Colonic mucosa (tissue), 4 donors: Measurements from ENCODE around the gene COL18A1. TPM values are rescaled to one million over a fixed set of nuclear protein-coding genes. Genes with fewer than 3 reads are reported as not detected.
A peak's percentile ranks its signal among the peaks of the same experiment; 100 is the strongest.

ENCODE experiments used
- DNase-seq: peaks from one replicate; pipeline ENCODE4 v3.0.0-alpha.2; 2020
- H3K27ac ChIP-seq: fragments of 200-600 bp; one replicate; pipeline ENCODE4 v1.8.0; 2021
- H3K27me3 ChIP-seq: fragments of 200-600 bp; one replicate; pipeline ENCODE4 v1.8.0; 2021
- H3K36me3 ChIP-seq: fragments of 200-600 bp; one replicate; pipeline ENCODE4 v1.8.0; 2021
- H3K4me1 ChIP-seq: fragments of 200-600 bp; one replicate; pipeline ENCODE4 v1.8.0; 2021; ENCODE audit warnings: mild to moderate bottlenecking
- H3K4me3 ChIP-seq: fragments of 200-600 bp; one replicate; pipeline ENCODE4 v1.8.0; 2021
- H3K9ac ChIP-seq, 2 donors: one replicate each; pipeline ENCODE4 v1.7.0; 2013; ENCODE audit warnings: control low read depth in 2 of 2, low read depth in 2 of 2, low read length in 2 of 2
- H3K9me3 ChIP-seq: fragments of 200-600 bp; one replicate; pipeline ENCODE4 v1.8.0; 2021
- intact Hi-C: fragments of 100-400 bp; cut with DNase I; formaldehyde crosslinking; loops from one replicate; pipeline ENCODE4 v1.14.1; 2022
- total RNA-seq, 2 donors: library from RNA; stranded (reverse); fragmentation: NEBNext Ultra II Directional in 1 of 2; extraction: Animal tissue kit (Norgen Biotek cat#: 25700) in 1 of 2; gene quantifications; one replicate each; pipeline ENCODE4 v1.2.1, GENCODE V29; 2021
- TF ChIP-seq, protein P1 (sequence below): fragments of 200-600 bp; IDR thresholded peaks from one replicate; pipeline ENCODE4 v1.8.0; 2022; ENCODE audit warnings: antibody characterized with exemption, mild to moderate bottlenecking
- donor health status: healthy.
- donor health status: DM: no; HTN: no; CAD: no.
- donor health status: DM: no; HTN: no; CAD: no.

The COL18A1 gene
- total RNA-seq, 2 donors from 2014 or later, result 8.4 to 22.3 TPM

GRCh38 chr21:45467221-45467779 is 62.3 kb downstream of the COL18A1 start:
- no peak for DNase-seq
- Histone ChIP-seq H3K4me1 (no peaks in the 10 kb centered on the region), H3K36me3 (no peaks in the 10 kb centered on the region), H3K9me3 (no peaks in the 10 kb centered on the region), H3K27me3 (no peaks in the 10 kb centered on the region), H3K4me3 (no peak overlapping the region), H3K27ac (no peak overlapping the region), H3K9ac (no peak overlapping the region)
- TF ChIP-seq, protein P1, sequence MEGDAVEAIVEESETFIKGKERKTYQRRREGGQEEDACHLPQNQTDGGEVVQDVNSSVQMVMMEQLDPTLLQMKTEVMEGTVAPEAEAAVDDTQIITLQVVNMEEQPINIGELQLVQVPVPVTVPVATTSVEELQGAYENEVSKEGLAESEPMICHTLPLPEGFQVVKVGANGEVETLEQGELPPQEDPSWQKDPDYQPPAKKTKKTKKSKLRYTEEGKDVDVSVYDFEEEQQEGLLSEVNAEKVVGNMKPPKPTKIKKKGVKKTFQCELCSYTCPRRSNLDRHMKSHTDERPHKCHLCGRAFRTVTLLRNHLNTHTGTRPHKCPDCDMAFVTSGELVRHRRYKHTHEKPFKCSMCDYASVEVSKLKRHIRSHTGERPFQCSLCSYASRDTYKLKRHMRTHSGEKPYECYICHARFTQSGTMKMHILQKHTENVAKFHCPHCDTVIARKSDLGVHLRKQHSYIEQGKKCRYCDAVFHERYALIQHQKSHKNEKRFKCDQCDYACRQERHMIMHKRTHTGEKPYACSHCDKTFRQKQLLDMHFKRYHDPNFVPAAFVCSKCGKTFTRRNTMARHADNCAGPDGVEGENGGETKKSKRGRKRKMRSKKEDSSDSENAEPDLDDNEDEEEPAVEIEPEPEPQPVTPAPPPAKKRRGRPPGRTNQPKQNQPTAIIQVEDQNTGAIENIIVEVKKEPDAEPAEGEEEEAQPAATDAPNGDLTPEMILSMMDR, result no peak
- intact Hi-C loops, result no loop called here

DNA sequence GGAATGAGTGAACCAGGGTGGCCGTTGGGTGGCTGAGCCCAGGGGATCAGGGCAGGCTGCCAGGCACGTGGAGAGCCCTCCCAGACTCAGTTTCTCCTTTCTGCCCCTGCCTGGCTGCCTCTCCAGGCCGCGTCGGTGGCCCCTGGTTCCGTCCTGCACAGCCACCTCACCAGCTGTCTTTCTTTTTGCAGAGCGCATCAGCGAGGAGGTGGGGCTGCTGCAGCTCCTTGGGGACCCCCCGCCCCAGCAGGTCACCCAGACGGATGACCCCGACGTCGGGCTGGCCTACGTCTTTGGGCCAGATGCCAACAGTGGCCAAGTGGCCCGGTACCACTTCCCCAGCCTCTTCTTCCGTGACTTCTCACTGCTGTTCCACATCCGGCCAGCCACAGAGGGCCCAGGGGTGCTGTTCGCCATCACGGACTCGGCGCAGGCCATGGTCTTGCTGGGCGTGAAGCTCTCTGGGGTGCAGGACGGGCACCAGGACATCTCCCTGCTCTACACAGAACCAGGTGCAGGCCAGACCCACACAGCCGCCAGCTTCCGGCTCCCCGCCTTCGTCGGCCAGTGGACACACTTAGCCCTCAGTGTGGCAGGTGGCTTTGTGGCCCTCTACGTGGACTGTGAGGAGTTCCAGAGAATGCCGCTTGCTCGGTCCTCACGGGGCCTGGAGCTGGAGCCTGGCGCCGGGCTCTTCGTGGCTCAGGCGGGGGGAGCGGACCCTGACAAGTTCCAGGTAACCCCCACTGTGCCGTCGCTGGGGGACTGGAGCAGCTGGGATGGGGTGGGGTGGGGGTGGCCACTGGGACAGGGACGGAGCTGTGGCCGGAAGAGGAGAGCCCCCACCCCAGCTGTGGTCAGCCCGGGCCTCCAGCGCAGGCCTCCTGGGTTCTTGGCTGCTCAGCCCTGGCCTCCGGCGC is 63.3 kb downstream of the COL18A1 start:
- no peaks in the 10 kb centered on the region for H3K36me3 ChIP-seq
- intact Hi-C loops, result no loop called here
- no peak overlapping the region for H3K4me3 ChIP-seq
- H3K9ac ChIP-seq, result no peak overlapping the region
- no peak overlapping the region for H3K27ac ChIP-seq
- no peaks in the 10 kb centered on the region for H3K4me1 ChIP-seq
- H3K27me3 ChIP-seq, result no peaks in the 10 kb centered on the region
- TF ChIP-seq, protein P1, result no peak
- H3K9me3 ChIP-seq, result no peaks in the 10 kb centered on the region
- DNase-seq, result no peak

DNA sequence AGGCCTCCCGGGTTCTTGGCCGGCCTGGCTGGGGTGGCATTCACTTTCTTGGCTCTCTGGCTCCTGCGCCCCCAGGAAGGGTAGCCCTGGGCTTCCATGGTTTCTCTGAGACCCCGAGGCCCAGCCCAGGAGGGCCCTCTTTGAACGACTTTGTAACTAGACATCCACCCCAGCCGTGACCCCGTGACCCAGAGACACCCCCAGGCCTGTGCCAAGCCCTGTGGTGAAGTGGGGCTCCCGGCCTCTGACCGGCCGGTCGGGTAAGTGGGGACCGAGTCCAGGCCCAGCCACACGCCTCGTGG is 64.0 kb downstream of the COL18A1 start:
- DNase-seq, result no peak
- intact Hi-C loops, result no loop called here
- no peak overlapping the region for H3K27ac ChIP-seq
- H3K27me3 ChIP-seq, result no peaks in the 10 kb centered on the region
- no peaks in the 10 kb centered on the region for H3K4me1 ChIP-seq
- no peaks in the 10 kb centered on the region for H3K36me3 ChIP-seq
- H3K9me3 ChIP-seq, result no peaks in the 10 kb centered on the region
- no peak overlapping the region for H3K4me3 ChIP-seq
- H3K9ac ChIP-seq, result no peak overlapping the region
- TF ChIP-seq, protein P1, result no peak

GRCh38 chr21:45469273-45470086 is 64.5 kb downstream of the COL18A1 start:
- Histone ChIP-seq H3K4me1 (no peaks in the 10 kb centered on the region), H3K9me3 (no peaks in the 10 kb centered on the region), H3K9ac (peak overlapping the region in 1 of 2 donors; percentile 21), H3K27me3 (no peaks in the 10 kb centered on the region), H3K4me3 (no peak overlapping the region), H3K36me3 (no peaks in the 10 kb centered on the region), H3K27ac (no peak overlapping the region)
- TF ChIP-seq, protein P1, result no peak
- intact Hi-C loops, result no loop called here
- no peak for DNase-seq

GRCh38 chr21:45470087-45470515 is 65.1 kb downstream of the COL18A1 start:
- Histone ChIP-seq H3K9ac (peak overlapping the region in 1 of 2 donors; percentile 21), H3K4me1 (no peaks in the 10 kb centered on the region), H3K27ac (no peak overlapping the region), H3K9me3 (no peaks in the 10 kb centered on the region), H3K36me3 (no peaks in the 10 kb centered on the region), H3K4me3 (no peak overlapping the region), H3K27me3 (no peaks in the 10 kb centered on the region)
- DNase-seq, result no peak
- TF ChIP-seq, protein P1, result no peak
- intact Hi-C loops, result no loop called here
